Calu3 (cell line): Measurements from ENCODE around the gene CYP1B1. TPM values are rescaled to one million over a fixed set of nuclear protein-coding genes. Genes with fewer than 3 reads are reported as not detected.
"Not testable (repeated sequence)": the region's sequence is repeated elsewhere in the genome, so short reads cannot be mapped to it uniquely, and the experiment has no call there.

Experiments used
- BruUV-seq: library from RNA; stranded (reverse); fragments of 400-500 nt; replicated peaks from 2 replicates; lab custom pipeline; 2021; lab: Mats Ljungman, UMichigan
- CTCF ChIA-PET: fragments of 300-600 bp; sonication (Branson Sonifier 250); formaldehyde crosslinking; loops from one replicate; lab custom pipeline; 2022; ENCODE audit warnings: antibody characterized with exemption; lab: Charles Lee
- DNase-seq: peaks from one replicate; pipeline ENCODE4 v3.0.0; 2022
- H3K27ac Mint-ChIP-seq: one replicate; pipeline ENCODE4 v1.8.0; 2022; ENCODE audit warnings: mixed read lengths; ENCODE audit not compliant: unreplicated experiment
- H3K27me3 Mint-ChIP-seq: one replicate; pipeline ENCODE4 v1.8.0; 2022; ENCODE audit warnings: mixed read lengths; ENCODE audit not compliant: unreplicated experiment
- H3K36me3 Mint-ChIP-seq: one replicate; pipeline ENCODE4 v1.8.0; 2022; ENCODE audit warnings: mild to moderate bottlenecking, moderate library complexity, mixed read lengths; ENCODE audit not compliant: insufficient read depth, unreplicated experiment
- H3K4me1 Mint-ChIP-seq: one replicate; pipeline ENCODE4 v1.8.0; 2022; ENCODE audit warnings: mild to moderate bottlenecking, low read depth, mixed read lengths; ENCODE audit not compliant: unreplicated experiment
- H3K4me3 Mint-ChIP-seq: one replicate; pipeline ENCODE4 v1.8.0; 2022; ENCODE audit warnings: mild to moderate bottlenecking, low read depth, moderate library complexity, mixed read lengths; ENCODE audit not compliant: unreplicated experiment
- H3K9me3 Mint-ChIP-seq: one replicate; pipeline ENCODE4 v1.8.0; 2022; ENCODE audit warnings: low read depth, mixed read lengths; ENCODE audit not compliant: unreplicated experiment
- intact Hi-C: fragments of 100-400 bp; cut with micrococcal nuclease; formaldehyde crosslinking; loops from one replicate; pipeline ENCODE4 v1.10.0; 2022; ENCODE audit not compliant: unreplicated experiment
- total RNA-seq: library from RNA; stranded (reverse); gene quantifications from 2 replicates; pipeline ENCODE4 v1.2.3, GENCODE V29; 2022
- TF ChIP-seq, protein P1 (sequence below): fragments of 200-600 bp; IDR thresholded peaks from one replicate; pipeline ENCODE4 v1.8.0; 2022; ENCODE audit warnings: antibody characterized with exemption; ENCODE audit not compliant: unreplicated experiment

CYP1B1 gene
- total RNA-seq, 1 experiment from 2014 or later: 36.5 TPM

DNA sequence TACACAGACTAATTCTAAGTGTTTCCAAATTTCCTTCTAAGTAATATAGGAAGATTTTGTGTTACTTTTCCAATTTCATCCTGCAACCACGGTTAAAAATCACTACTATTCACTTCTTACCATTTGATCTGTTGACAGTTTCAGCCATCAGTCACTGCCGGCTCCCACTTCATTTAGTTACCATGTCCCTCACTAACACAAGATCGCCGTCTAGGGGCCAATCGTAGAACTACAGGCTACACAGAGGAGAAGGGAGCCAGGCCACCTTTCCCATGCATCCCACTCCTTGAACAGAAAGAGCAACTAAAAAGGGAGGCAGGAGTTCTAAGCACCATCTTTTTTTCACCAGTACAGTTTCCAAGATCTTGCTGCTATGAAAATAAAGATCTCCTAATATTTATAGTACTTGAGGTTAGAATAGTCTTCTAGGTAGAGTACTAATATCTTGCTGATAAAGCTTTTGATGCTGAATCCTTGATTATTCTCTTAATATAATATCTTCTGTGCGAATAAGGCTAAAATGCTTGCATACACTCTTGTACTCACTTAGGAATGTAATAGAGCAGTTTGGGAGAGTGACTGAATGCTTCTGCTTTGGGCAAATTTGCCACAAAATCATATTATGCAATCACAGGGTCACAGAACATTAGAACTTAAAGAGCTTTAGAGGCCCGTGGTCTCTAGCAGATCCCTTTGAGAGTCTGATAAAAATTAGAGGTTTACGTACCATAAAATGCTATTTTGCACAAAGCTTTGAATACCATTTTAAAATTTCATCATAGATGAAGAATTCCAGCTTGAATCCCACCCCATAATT lies 39.5 kb upstream of the CYP1B1 start:
- CTCF ChIA-PET: interaction anchor here (0.5 to 2.2 kb wide), 6 partner anchors 31 to 164 kb away, joined by 3 to 28 read pairs (median 5); partner anchors contain the start of gene CYP1B1

DNA sequence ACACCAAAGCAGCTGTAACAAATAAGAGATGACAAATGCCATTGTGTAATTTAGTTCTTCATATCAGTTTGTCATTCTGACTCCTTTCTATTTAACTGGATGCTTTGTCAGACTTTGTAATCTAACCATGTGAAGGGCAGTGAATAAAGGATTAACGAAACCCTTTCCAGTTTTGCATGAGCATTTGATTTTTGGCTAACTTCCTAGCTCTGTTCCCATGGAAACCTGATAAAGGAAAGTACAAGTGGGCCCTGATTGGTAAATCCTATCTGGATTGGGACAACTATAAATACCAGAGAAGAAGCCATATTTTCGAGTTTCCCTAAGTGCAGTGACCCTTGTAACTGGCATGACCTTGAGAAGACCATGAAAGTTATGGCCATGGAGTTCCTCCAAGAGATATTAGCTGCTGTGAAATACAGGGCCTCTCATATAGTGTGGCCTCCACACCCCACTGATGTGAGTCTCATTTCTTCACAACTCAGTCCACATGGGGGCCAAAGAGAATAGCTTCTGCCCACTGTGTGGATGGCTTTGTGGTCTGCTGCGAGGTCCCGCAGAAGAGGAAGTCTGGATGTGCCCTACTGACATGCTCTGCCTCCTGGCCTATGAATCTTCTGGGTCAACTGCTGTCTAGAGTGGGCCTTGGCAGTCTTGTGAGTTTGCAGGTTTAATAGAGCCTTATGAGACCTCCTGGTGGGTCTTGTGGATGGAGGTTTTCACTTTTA lies 38.2 kb upstream of the CYP1B1 start:
- no TSS peak for BruUV-seq
- H3K4me3 Mint-ChIP-seq: no peak overlapping the region
- TF ChIP-seq, protein P1, sequence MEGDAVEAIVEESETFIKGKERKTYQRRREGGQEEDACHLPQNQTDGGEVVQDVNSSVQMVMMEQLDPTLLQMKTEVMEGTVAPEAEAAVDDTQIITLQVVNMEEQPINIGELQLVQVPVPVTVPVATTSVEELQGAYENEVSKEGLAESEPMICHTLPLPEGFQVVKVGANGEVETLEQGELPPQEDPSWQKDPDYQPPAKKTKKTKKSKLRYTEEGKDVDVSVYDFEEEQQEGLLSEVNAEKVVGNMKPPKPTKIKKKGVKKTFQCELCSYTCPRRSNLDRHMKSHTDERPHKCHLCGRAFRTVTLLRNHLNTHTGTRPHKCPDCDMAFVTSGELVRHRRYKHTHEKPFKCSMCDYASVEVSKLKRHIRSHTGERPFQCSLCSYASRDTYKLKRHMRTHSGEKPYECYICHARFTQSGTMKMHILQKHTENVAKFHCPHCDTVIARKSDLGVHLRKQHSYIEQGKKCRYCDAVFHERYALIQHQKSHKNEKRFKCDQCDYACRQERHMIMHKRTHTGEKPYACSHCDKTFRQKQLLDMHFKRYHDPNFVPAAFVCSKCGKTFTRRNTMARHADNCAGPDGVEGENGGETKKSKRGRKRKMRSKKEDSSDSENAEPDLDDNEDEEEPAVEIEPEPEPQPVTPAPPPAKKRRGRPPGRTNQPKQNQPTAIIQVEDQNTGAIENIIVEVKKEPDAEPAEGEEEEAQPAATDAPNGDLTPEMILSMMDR: no peak
- no peaks in the 10 kb centered on the region for H3K27me3 Mint-ChIP-seq
- CTCF ChIA-PET: interaction anchor here (0.6 to 2.3 kb wide), 3 partner anchors 38 to 121 kb away, joined by 5 to 25 read pairs (median 8); partner anchors contain the start of gene CYP1B1
- H3K9me3 Mint-ChIP-seq: no peaks in the 10 kb centered on the region
- H3K27ac Mint-ChIP-seq: no peak overlapping the region
- no peak for DNase-seq
- intact Hi-C loops: loop anchor here (2.0 kb wide), 3 partner anchors 121 to 161 kb away; no protein-coding TSS in a partner anchor
- peaks cover 19% of the 10 kb centered on the region for H3K36me3 Mint-ChIP-seq
- peaks cover 68% of the 10 kb centered on the region for H3K4me1 Mint-ChIP-seq

More for the DNA sequence above, 39.5 kb upstream of the CYP1B1 start:
- intact Hi-C loops: loop anchor here (1.0 to 2.0 kb wide), 4 partner anchors 39 to 159 kb away; partner anchors contain the start of gene CYP1B1
- Mint-ChIP-seq H3K4me3 (no peak overlapping the region), H3K27me3 (no peaks in the 10 kb centered on the region), H3K27ac (no peak overlapping the region), H3K4me1 (peaks cover 66% of the 10 kb centered on the region), H3K36me3 (peaks cover 11% of the 10 kb centered on the region), H3K9me3 (no peaks in the 10 kb centered on the region)
- DNase-seq: peak; percentile 89
- no TSS peak for BruUV-seq
- TF ChIP-seq, protein P1: peak; percentile 88

DNA sequence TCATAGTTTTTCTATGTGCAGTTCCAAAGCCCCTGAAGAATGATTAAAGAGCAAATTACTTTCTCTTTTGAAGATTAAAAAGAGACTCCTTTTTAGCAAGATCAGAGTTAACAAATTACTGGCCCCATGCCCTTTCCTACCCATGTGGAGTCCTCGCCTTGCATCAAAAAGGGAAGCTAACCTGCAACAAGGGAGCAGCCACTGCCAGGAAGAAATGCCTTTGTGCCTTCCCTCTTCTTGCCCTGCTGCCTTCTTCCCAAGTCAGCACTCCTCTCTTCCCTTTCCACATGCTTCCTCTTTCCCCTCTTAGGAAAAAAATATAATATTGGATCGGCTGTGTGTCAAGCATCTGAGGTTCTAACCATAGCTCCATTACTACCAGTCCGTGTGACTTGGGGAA lies 37.1 kb upstream of the CYP1B1 start:
- Mint-ChIP-seq H3K27me3 (no peaks in the 10 kb centered on the region), H3K4me3 (no peak overlapping the region), H3K36me3 (peaks cover 20% of the 10 kb centered on the region), H3K27ac (peak overlapping the region; percentile 19), H3K9me3 (no peaks in the 10 kb centered on the region), H3K4me1 (peaks cover 76% of the 10 kb centered on the region)
- intact Hi-C loops: no loop called here
- CTCF ChIA-PET: interaction anchor here (2.3 kb wide), 1 partner anchor 37 kb away, joined by 25 read pairs; the partner anchor contains the start of gene CYP1B1
- no TSS peak for BruUV-seq
- TF ChIP-seq, protein P1: no peak
- DNase-seq: no peak

DNA sequence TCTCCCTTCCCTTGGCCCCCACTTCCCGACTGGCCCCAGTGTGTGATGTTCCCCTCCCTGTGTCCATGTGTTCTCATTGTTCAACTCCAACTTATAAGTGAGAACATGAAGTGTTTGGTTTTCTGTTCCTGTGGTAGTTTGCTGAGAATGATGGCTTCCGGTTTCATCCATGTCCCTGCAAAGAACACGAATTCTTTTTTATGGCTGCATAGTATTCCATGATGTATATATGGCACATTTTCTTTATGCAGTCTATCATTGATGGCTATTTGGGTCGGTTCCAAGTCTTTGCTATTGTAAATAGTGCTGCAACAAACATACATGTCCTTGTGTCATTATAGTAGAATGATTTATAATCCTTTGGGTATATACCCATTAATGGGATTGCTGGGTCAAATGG lies 35.4 kb upstream of the CYP1B1 start:
- DNase-seq, H3K27ac Mint-ChIP-seq, intact Hi-C loops: not testable (repeated sequence)

More for the DNA sequence above, 35.4 kb upstream of the CYP1B1 start:
- Mint-ChIP-seq H3K4me1 (peaks cover 83% of the 10 kb centered on the region), H3K36me3 (peaks cover 20% of the 10 kb centered on the region)
- BruUV-seq, H3K27me3 Mint-ChIP-seq, CTCF ChIA-PET, H3K4me3 Mint-ChIP-seq, H3K9me3 Mint-ChIP-seq: not testable (repeated sequence)
